K562 (cell line): ENCODE results near the gene RARRES2. TPM values are rescaled to one million over a fixed set of nuclear protein-coding genes. Genes with fewer than 3 reads are reported as not detected.

Source experiments
- THAP12 ChIP-seq: fragments of 250-450 bp; sonication (Bioruptor Pico); IDR thresholded peaks from 2 replicates; pipeline ENCODE4 v1.9.0; 2021; ENCODE audit warnings: mild to moderate bottlenecking, inconsistent platforms
- polyA plus RNA-seq, 8 experiments: library from polyadenylated mRNA; depleted of rRNA in 4 of 8; stranded (reverse) in 5 of 8; unstranded in 3 of 8; fragments of >200 nt; fragmentation: Nextera tagmentation in 2 of 8; fragmentation: Illumina TruSeq in 1 of 8; extraction: Ambion mirVana in 2 of 8; extraction: Trizol in 1 of 8; gene quantifications; 2 replicates each; pipeline versions ENCODE4 v1.2.1 to v1.2.3, GENCODE V29; 2011 to 2014; ENCODE audit warnings: inconsistent platforms in 1 of 8, missing spikeins in 1 of 8
- total RNA-seq, 7 experiments: library from RNA; depleted of rRNA in 6 of 7; stranded (reverse); fragments of >200 nt in 6 of 7; fragmentation: Illumina TruSeq in 2 of 7; extraction: Trizol in 2 of 7; gene quantifications; 2 replicates each; pipeline versions ENCODE4 v1.2.1 to v1.2.3, GENCODE V29; 2011 to 2021; ENCODE audit warnings: low replicate concordance in 1 of 7
- TF ChIP-seq, protein P1 (sequence below), 2 experiments: fragments of 450-650 bp in 1 of 2; sonication (generic) in 1 of 2; formaldehyde crosslinking in 1 of 2; IDR thresholded peaks; 2 replicates each; pipeline versions ENCODE4 v1.7.1 to v1.9.0; 2016 to 2022; ENCODE audit warnings: inconsistent platforms in 1 of 2, mild to moderate bottlenecking in 1 of 2, missing genetic modification reagents in 1 of 2

RARRES2 gene
- total and polyA plus RNA-seq, 9 of the 15 experiments (the other 6 are each of a cell fraction or from before 2014, with no cell fraction given): 0.11 to 1.7 (median 0.23) TPM; not detected in 6

GRCh38 chr7:150332852-150333635 is 8.4 kb downstream of the RARRES2 start (continued):
- TF ChIP-seq, protein P1, sequence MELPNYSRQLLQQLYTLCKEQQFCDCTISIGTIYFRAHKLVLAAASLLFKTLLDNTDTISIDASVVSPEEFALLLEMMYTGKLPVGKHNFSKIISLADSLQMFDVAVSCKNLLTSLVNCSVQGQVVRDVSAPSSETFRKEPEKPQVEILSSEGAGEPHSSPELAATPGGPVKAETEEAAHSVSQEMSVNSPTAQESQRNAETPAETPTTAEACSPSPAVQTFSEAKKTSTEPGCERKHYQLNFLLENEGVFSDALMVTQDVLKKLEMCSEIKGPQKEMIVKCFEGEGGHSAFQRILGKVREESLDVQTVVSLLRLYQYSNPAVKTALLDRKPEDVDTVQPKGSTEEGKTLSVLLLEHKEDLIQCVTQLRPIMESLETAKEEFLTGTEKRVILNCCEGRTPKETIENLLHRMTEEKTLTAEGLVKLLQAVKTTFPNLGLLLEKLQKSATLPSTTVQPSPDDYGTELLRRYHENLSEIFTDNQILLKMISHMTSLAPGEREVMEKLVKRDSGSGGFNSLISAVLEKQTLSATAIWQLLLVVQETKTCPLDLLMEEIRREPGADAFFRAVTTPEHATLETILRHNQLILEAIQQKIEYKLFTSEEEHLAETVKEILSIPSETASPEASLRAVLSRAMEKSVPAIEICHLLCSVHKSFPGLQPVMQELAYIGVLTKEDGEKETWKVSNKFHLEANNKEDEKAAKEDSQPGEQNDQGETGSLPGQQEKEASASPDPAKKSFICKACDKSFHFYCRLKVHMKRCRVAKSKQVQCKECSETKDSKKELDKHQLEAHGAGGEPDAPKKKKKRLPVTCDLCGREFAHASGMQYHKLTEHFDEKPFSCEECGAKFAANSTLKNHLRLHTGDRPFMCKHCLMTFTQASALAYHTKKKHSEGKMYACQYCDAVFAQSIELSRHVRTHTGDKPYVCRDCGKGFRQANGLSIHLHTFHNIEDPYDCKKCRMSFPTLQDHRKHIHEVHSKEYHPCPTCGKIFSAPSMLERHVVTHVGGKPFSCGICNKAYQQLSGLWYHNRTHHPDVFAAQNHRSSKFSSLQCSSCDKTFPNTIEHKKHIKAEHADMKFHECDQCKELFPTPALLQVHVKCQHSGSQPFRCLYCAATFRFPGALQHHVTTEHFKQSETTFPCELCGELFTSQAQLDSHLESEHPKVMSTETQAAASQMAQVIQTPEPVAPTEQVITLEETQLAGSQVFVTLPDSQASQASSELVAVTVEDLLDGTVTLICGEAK (IDR thresholded peaks at IDR 0.05): 0 out of 2 replicates have a peak, but pooled peaks have one; percentile 1
- TF ChIP-seq, protein P1 (CRISPR knock-in tag; IDR thresholded peaks at IDR 0.05): no peak
- no peak for TF ChIP-seq THAP12 (CRISPR knock-in tag)
- TF ChIP-seq, all 486 proteins: peak for 3
